Naive thymus-derived CD8-positive, alpha-beta T cell (primary cell): ENCODE results near the gene PRXL2A. TPM values are rescaled to one million over a fixed set of nuclear protein-coding genes. Genes with fewer than 3 reads are reported as not detected.

Experiments
- ATAC-seq, 2 donors: fragments of 150-1000 bp; cut with Tn5 transposase in 1 of 2; sonication (Bioruptor Pico), chemical (Tn5 transposase) in 1 of 2; 1 replicate in 1 of 2; 2 replicates in 1 of 2; pipeline ENCODE4 v1.10.0; 2021; ENCODE audit warnings: mild to moderate bottlenecking in 2 of 2, moderate library complexity in 2 of 2
- POLR2A ChIA-PET: fragments of 350-600 bp; sonication (Branson Sonifier 250); formaldehyde crosslinking; loops from one replicate; lab custom pipeline; 2021; ENCODE audit warnings: antibody characterized with exemption; lab: Charles Lee
- DNase-seq, 10 donors: peaks; one replicate each; pipeline versions ENCODE4 v3.0.0 to v3.0.0-alpha.2; 2020 to 2022
- H3K27ac Mint-ChIP-seq, 10 donors: one replicate each; pipeline ENCODE4 v1.8.0; 2020 to 2022; ENCODE audit warnings: mild to moderate bottlenecking in 10 of 10, mixed read lengths in 10 of 10, moderate library complexity in 4 of 10, inconsistent platforms in 1 of 10
- H3K27me3 Mint-ChIP-seq, 5 donors: one replicate each; pipeline ENCODE4 v1.8.0; 2021 to 2022; ENCODE audit warnings: mixed read lengths in 5 of 5
- H3K36me3 Mint-ChIP-seq, 3 donors: one replicate each; pipeline ENCODE4 v1.8.0; 2020 to 2022; ENCODE audit warnings: mixed read lengths in 3 of 3, mild to moderate bottlenecking in 2 of 3, inconsistent platforms in 1 of 3
- H3K4me1 Mint-ChIP-seq, 4 donors: one replicate each; pipeline ENCODE4 v1.8.0; 2021 to 2022; ENCODE audit warnings: mixed read lengths in 4 of 4
- H3K4me3 Mint-ChIP-seq, 10 donors: one replicate each; pipeline ENCODE4 v1.8.0; 2020 to 2022; ENCODE audit warnings: mild to moderate bottlenecking in 10 of 10, mixed read lengths in 10 of 10, moderate library complexity in 6 of 10, inconsistent platforms in 1 of 10
- H3K9me3 Mint-ChIP-seq, 9 donors: one replicate each; pipeline ENCODE4 v1.8.0; 2020 to 2022; ENCODE audit warnings: mixed read lengths in 9 of 9, mild to moderate bottlenecking in 3 of 9, inconsistent platforms in 1 of 9, moderate library complexity in 1 of 9
- polyA plus RNA-seq, 3 donors: library from polyadenylated mRNA; unstranded; fragments of 300-500 nt; fragmentation: Illumina TruSeq; gene quantifications; one replicate each; pipeline ENCODE4 v1.2.3, GENCODE V29; 2021
- total RNA-seq, 8 experiments: library from RNA in 2 of 8; stranded (reverse) in 2 of 8; gene quantifications; one replicate each; pipeline ENCODE4 v1.2.3 and lab custom pipeline; 2021 to 2026

Gene PRXL2A
- total and polyA plus RNA-seq, 5 experiments from 2014 or later, result 10.2 to 21.3 (median 13.8) TPM

DNA sequence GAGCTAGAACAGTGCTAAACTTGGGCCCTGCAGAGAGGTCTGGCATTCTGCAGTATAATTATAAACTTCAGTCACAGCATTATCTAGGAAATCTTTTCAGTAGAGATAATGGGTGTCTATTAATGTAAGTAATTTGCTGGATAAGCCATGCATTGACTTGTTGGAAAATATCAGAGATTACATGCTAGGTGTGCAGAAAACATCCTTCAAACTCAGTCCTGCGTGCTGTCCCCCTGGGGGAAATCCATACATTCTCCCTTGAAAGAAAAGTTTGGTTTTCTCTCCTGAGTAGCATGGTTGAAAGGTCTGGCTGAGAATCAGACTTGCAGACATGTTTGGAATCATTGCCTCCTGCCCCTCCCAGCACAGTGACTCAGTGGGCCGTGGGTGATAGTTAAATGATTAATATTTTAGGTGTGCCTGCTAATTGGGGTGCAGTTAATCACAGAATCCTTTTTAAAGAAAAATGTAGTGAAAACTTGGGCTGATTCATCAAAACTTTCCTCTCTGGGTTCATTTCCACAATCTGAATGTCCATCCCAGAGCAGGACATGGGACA is 13.9 kb upstream of the PRXL2A start:
- POLR2A ChIA-PET, result interaction anchor here (0.7 kb wide), 1 partner anchor 111 kb away, joined by 3 read pairs; no protein-coding TSS in a partner anchor
- no peak for DNase-seq
- Mint-ChIP-seq H3K4me3 (no peak overlapping the region), H3K27me3 (peaks cover 0 to 3% (median 2%) of the 10 kb centered on the region in 5 donors), H3K4me1 (no peaks in the 10 kb centered on the region), H3K9me3 (no peaks in the 10 kb centered on the region), H3K36me3 (no peaks in the 10 kb centered on the region), H3K27ac (no peak overlapping the region)
- no peak for ATAC-seq

DNA sequence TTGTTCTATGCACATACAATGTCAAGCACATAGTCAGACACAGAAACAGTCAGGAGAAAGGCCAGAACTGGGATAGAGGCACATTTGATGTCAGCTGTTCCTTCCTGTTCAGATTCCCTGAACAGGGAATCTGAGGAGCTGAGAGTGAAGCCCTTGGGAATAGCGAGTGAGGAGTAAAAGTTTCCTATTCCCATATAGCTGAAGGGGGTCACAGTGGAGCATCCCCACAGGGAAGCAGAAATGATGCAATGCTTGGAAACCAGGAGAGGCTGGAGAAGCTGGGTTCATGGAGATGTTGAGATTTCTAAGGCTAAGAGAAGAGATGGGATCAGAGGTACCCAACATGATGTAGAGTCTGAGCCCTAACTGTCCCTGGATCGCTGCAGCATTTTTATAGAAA is 11.3 kb upstream of the PRXL2A start:
- POLR2A ChIA-PET, result interaction anchor here (0.7 kb wide), 1 partner anchor 76 kb away, joined by 4 read pairs; no protein-coding TSS in a partner anchor
- Mint-ChIP-seq H3K27ac (no peak overlapping the region), H3K4me3 (no peak overlapping the region)

DNA sequence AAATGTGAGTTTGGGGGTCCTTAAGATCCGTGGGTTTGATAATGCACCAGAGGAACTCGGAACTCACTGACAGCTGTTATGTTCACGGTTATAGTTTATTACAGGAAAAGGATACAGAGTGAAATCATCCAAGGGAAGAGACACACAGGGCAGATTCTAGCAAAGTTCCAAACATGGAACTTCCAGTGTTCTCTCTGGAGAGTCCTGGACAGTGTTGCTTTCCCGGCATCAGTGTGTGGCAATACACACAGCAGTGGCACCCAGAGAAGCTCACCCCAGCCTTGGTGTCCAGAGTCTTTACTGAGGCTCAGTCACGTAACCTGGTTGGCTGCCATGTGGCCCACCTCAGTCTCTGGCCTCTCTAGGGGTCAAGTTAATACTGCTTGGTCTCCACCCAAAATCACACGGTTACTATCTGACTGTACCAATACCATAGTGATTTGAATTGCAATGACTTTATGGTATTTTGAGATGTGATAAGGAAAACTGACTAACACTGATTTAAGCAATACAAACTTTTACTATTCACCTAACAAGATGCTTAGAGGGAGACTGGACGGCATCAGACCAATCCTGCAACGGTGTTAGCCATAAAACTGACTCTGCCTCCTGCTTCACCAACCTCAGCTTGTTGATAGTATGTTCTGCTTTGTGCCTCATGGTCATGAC is 8.1 kb upstream of the PRXL2A start:
- ATAC-seq (no peak), DNase-seq (no peak)
- H3K4me3 Mint-ChIP-seq, result no peak overlapping the region
- H3K4me1 Mint-ChIP-seq, result no peaks in the 10 kb centered on the region
- no peak overlapping the region for H3K27ac Mint-ChIP-seq
- H3K36me3 Mint-ChIP-seq, result no peaks in the 10 kb centered on the region
- no peaks in the 10 kb centered on the region for H3K27me3 Mint-ChIP-seq
- H3K9me3 Mint-ChIP-seq, result no peaks in the 10 kb centered on the region
- POLR2A ChIA-PET, result no interaction called here

More for the DNA sequence above, 11.3 kb upstream of the PRXL2A start:
- no peaks in the 10 kb centered on the region for H3K36me3 Mint-ChIP-seq
- peaks cover 0 to 3% (median 2%) of the 10 kb centered on the region in 5 donors for H3K27me3 Mint-ChIP-seq
- ATAC-seq (no peak), DNase-seq (no peak)
- no peaks in the 10 kb centered on the region for H3K9me3 Mint-ChIP-seq
- no peaks in the 10 kb centered on the region for H3K4me1 Mint-ChIP-seq

DNA sequence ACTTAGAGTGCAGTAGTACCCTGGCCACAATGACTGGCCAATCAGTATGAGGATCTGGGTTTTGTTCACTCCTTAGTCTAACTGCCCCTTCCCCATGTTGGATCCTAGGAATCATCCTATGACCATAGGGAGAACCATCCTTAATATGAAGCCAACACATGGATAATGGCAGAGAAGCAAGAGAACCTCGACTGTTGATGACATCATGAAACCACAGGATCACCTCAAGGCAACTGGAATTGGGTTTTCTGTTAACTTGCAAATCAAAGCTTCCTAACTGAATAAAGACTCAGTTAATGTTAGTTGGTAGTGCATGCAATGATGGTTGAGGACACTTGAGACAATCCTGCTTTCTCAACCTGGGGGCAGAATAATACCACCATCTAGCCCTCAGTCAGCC is 3.3 kb upstream of the PRXL2A start:
- POLR2A ChIA-PET, result interaction anchor here (1.3 kb wide), 1 partner anchor 54 kb away, joined by 7 read pairs; no protein-coding TSS in a partner anchor
- ATAC-seq (no peak), DNase-seq (no peak)
- Mint-ChIP-seq H3K27me3 (peaks cover 0 to 6% (median 0%) of the 10 kb centered on the region in 5 donors), H3K36me3 (no peaks in the 10 kb centered on the region), H3K4me3 (no peak overlapping the region), H3K4me1 (peaks cover 9 to 21% (median 16%) of the 10 kb centered on the region in 4 donors), H3K27ac (no peak overlapping the region), H3K9me3 (no peaks in the 10 kb centered on the region)

DNA sequence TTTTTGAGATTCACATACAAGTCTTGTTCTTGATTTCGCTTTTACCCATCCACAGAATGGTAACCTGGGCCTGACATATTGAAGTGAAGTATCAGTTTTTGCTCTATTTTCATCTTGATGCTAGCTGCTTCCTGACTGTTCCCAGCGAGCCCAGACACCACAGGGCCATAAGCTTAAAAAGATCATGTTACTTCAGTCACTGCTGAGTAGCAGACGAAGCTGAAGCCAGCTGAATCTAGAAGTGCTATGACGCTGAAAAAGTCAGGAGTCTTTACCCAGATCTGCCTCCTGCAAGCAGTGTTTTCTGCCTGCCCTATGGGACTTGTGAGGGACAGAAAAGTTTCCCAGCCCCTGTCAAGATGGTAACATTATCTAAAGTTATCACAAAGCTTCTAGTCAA is 2.7 kb upstream of the PRXL2A start:
- Mint-ChIP-seq H3K4me1 (peaks cover 12 to 25% (median 17%) of the 10 kb centered on the region in 4 donors), H3K27ac (no peak overlapping the region), H3K9me3 (no peaks in the 10 kb centered on the region), H3K36me3 (no peaks in the 10 kb centered on the region), H3K4me3 (no peak overlapping the region), H3K27me3 (peaks cover 0 to 6% (median 0%) of the 10 kb centered on the region in 5 donors)
- no peak for ATAC-seq
- POLR2A ChIA-PET, result interaction anchor here (0.6 to 1.3 kb wide), 2 partner anchors 30 to 53 kb away, joined by 4 to 7 read pairs; no protein-coding TSS in a partner anchor
- no peak for DNase-seq

DNA sequence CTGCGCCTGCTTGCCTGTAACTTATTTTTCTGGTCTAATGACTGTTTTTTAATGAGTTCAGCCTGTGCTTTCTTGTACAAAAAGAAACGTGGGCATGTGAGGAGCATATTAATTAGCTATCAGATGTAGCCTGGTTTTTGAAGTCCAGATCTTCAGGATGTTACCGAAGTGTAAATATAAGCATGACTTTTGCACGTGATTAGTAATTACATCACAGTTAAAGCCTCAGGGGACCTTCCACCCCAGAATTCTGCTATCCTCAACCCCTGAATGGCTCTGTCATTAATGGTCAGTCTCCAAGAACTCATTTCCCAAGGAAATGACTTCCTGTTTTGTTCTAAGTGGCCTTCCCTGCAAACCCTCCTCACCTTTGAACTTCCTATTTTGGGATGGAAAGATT is 2.1 kb upstream of the PRXL2A start:
- Mint-ChIP-seq H3K27me3 (peaks cover 0 to 6% (median 0%) of the 10 kb centered on the region in 5 donors), H3K27ac (peak overlapping the region in 1 of 10 donors; percentile 58), H3K4me1 (peaks cover 14 to 30% (median 20%) of the 10 kb centered on the region in 4 donors), H3K36me3 (no peaks in the 10 kb centered on the region), H3K4me3 (peak overlapping the region in 1 of 10 donors; percentile 34), H3K9me3 (no peaks in the 10 kb centered on the region)
- DNase-seq, result no peak
- POLR2A ChIA-PET, result interaction anchor here (1.3 kb wide), 1 partner anchor 53 kb away, joined by 7 read pairs; no protein-coding TSS in a partner anchor
- ATAC-seq, result no peak

DNA sequence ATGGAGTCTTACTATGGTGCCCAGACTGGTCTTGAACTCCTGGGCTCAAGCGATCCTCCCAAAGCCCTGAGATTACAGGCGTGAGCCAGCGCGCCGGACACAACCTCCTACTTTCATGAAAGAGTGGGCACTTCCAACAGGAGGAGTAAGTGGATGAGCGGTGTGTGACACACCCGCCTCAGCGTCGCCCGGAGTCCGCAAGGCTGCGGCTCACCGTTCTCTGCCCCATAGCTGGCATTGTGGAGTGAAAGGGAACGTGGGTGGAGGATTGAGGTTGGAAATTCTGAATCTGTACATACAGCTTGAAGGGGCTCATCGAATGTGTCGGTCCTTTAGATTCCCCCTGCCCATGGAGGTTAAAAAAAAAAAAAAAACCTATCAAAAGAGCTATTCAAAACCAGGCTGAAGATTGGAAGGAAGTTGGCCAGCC is 524 bp upstream of the PRXL2A start:
- H3K27ac Mint-ChIP-seq, result peak overlapping the region; percentile 8 to 92 (median 79)
- peak overlapping the region; percentile 85 to 96 (median 94) for H3K4me3 Mint-ChIP-seq
- no peaks in the 10 kb centered on the region for H3K36me3 Mint-ChIP-seq
- ATAC-seq, result peak; percentile 36 to 48
- H3K9me3 Mint-ChIP-seq, result no peaks in the 10 kb centered on the region
- peaks cover 19 to 38% (median 24%) of the 10 kb centered on the region in 4 donors for H3K4me1 Mint-ChIP-seq
- DNase-seq, result peak in 3 of 10 donors; percentile 3 to 21 (median 8)
- POLR2A ChIA-PET, result interaction anchor here (0.6 to 1.3 kb wide), 9 partner anchors 36 to 266 kb away, joined by 3 to 11 read pairs (median 4); no protein-coding TSS in a partner anchor
- peaks cover 0 to 6% (median 0%) of the 10 kb centered on the region in 5 donors for H3K27me3 Mint-ChIP-seq

DNA sequence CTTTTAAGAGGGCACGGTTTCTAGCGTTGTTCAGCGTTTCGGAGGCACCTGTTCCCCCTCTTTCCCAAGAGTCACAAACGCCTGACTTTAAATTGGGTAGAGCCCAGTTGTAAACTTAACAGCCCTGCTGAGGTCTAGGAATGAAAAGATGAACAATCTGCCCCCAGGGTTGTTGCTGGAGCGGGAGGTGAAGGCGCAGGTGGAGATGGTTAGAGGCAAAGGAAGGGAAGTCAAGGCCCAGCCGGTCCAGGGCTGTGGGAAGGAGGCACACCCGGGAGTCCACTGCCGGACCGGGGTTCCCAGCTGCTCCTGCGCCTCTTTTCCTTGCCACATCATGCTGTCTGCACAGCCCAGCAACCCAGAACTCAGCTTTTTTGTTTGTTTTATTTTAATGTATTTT is 770 bp downstream of the PRXL2A start:
- POLR2A ChIA-PET, result no interaction called here
- Mint-ChIP-seq H3K4me3 (peak overlapping the region; percentile 74 to 96 (median 90)), H3K36me3 (no peaks in the 10 kb centered on the region), H3K9me3 (no peaks in the 10 kb centered on the region), H3K27me3 (peaks cover 0 to 6% (median 0%) of the 10 kb centered on the region in 5 donors), H3K27ac (peak overlapping the region in 5 of 10 donors; percentile 20 to 79 (median 63)), H3K4me1 (peaks cover 19 to 47% (median 28%) of the 10 kb centered on the region in 4 donors)
- ATAC-seq, result no peak
- DNase-seq, result no peak

DNA sequence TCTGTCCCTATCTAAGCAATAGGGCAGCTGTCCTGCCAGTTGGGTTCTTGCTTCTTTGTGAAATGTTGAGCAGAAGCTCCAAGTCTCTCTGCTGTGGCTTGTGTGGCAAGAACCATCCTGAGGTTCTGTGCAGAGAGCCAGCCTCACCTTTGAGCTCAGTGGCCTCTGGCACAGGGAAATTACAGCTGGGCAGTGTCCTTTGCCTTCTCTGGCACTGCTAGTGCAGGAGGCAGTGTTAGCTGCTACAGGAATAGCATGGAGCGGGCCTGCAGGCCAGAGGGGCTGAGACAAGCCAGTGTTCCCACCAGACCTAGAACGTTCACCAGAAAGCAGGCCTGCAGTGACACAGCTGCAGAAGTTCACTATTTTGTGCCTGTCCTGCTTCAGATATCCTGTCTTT is 1.8 kb downstream of the PRXL2A start:
- no peaks in the 10 kb centered on the region for H3K9me3 Mint-ChIP-seq
- H3K4me1 Mint-ChIP-seq, result peaks cover 19 to 47% (median 29%) of the 10 kb centered on the region in 4 donors
- DNase-seq (no peak), ATAC-seq (no peak)
- no peaks in the 10 kb centered on the region for H3K36me3 Mint-ChIP-seq
- H3K27me3 Mint-ChIP-seq, result peaks cover 0 to 6% (median 0%) of the 10 kb centered on the region in 5 donors
- POLR2A ChIA-PET, result no interaction called here
- H3K27ac Mint-ChIP-seq, result peak overlapping the region in 3 of 10 donors; percentile 40 to 46 (median 46)
- peak overlapping the region in 8 of 10 donors; percentile 32 to 96 (median 75) for H3K4me3 Mint-ChIP-seq

DNA sequence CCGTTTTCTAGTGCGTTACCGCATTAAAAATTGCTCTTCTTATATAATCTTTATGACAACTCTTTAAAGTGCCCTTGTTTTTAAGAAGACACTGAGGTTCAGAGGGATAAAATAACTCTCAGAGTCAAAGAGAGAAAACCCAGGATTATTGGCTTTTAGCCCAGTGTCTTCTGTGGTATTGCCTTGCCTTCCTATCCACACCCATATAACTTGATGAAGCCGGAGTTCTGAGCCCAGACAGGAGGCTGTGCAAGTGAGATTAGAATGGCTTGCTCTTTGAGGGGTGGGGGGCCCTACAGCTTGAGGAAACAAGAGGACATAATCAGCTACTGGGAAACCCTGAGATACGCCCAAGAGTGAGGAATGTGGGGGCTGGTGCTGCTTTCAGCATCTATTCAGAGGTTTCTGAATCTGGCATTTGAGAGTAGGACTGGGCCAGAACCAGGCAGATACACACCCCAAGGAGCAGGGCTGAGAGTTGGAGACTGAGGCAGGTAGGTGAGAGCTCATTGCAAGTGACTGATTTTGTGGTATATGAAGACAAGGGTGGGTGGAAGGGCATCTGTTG is 2.3 kb downstream of the PRXL2A start:
- no peak for ATAC-seq
- DNase-seq, result no peak
- H3K27ac Mint-ChIP-seq, result peak overlapping the region in 2 of 10 donors; percentile 10 to 13
- POLR2A ChIA-PET, result interaction anchor here (0.6 to 1.2 kb wide), 2 partner anchors 20 to 75 kb away, joined by 3 to 4 read pairs; no protein-coding TSS in a partner anchor
- H3K36me3 Mint-ChIP-seq, result no peaks in the 10 kb centered on the region
- peaks cover 19 to 47% (median 30%) of the 10 kb centered on the region in 4 donors for H3K4me1 Mint-ChIP-seq
- H3K4me3 Mint-ChIP-seq, result no peak overlapping the region
- no peaks in the 10 kb centered on the region for H3K9me3 Mint-ChIP-seq
- H3K27me3 Mint-ChIP-seq, result peaks cover 0 to 6% (median 0%) of the 10 kb centered on the region in 5 donors

DNA sequence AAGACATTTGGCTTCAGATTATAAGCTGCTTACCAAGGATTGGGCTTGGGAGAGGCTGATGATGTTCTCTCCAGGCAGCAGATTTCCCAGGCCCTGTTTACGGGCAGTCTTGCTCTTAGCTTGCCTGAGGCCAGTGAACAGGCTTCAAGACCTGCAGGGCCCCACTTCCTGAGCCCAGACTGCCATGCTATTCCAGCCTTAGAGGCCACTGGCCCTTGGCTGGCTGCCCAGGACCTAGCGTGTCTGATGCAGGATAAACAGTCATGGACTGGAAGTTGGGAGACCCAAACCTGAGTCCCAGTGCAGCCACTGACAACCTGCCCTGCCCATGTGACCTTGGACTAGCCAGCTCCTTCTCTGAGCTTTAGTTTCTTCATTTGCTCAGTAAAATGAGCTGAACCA is 2.9 kb downstream of the PRXL2A start:
- peaks cover 0 to 6% (median 0%) of the 10 kb centered on the region in 5 donors for H3K27me3 Mint-ChIP-seq
- H3K9me3 Mint-ChIP-seq, result no peaks in the 10 kb centered on the region
- no peak for ATAC-seq
- POLR2A ChIA-PET, result interaction anchor here (0.6 to 1.2 kb wide), 2 partner anchors 20 to 75 kb away, joined by 3 to 4 read pairs; no protein-coding TSS in a partner anchor
- DNase-seq, result no peak
- no peaks in the 10 kb centered on the region for H3K36me3 Mint-ChIP-seq
- H3K4me1 Mint-ChIP-seq, result peaks cover 19 to 51% (median 31%) of the 10 kb centered on the region in 4 donors
- no peak overlapping the region for H3K4me3 Mint-ChIP-seq
- H3K27ac Mint-ChIP-seq, result no peak overlapping the region

DNA sequence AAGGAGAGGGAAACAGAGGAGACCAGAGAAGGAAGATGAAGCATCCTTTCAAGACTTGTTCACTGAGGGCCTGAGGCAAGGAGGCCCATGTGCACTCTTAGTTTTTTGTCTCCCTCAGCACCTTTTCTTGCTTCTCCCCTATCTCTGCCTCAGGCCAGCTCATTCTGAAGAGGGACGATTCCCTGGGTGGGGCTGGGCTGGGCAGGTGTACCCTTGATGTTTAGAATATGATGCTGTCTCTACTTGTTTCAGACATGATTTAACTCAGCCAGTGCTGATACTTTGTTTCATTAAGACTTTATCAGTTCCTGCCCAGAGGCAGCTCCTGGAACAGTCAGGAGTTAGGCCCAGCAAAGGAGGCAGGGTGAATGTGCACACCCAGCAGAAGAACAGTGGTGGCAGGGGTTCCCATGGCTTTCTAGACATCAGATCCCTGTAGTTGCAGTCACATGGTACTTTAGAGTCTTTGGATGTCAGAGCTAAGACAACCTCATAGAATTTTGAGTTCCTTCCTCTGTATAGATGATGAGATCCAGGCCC is 3.4 kb downstream of the PRXL2A start:
- Mint-ChIP-seq H3K4me3 (no peak overlapping the region), H3K27me3 (peaks cover 0 to 6% (median 0%) of the 10 kb centered on the region in 5 donors), H3K9me3 (no peaks in the 10 kb centered on the region), H3K27ac (peak overlapping the region in 2 of 10 donors; percentile 17 to 46), H3K36me3 (no peaks in the 10 kb centered on the region), H3K4me1 (peaks cover 19 to 53% (median 31%) of the 10 kb centered on the region in 4 donors)
- no peak for DNase-seq
- POLR2A ChIA-PET, result interaction anchor here (1.2 kb wide), 1 partner anchor 19 kb away, joined by 4 read pairs; no protein-coding TSS in a partner anchor
- no peak for ATAC-seq
